Activated T-cell treated with anti-CD3 and anti-CD28 coated beads, Interleukin-2, amount 50 U/mL, for 48 hours (primary cell): Measurements from ENCODE around the gene CCIN.
"Not testable (repeated sequence)": the region's sequence is repeated elsewhere in the genome, so short reads cannot be mapped to it uniquely, and the experiment has no call there.

Experiments used
- DNase-seq, 2 experiments: peaks; one replicate each; pipeline ENCODE4 v3.0.0-alpha.2; 2020

Gene CCIN

GRCh38 chr9:36169166-36169565, at the start of gene CCIN:
Gene CCIN, plus strand, starts transcription at chr9:36169388. Its CDS starts 115 bp downstream, at chr9:36169503.
- no peak for DNase-seq

GRCh38 chr9:36119476-36119875, 49.7 kb upstream of the CCIN start:
- no peak for DNase-seq

- DNase-seq: no peak
Observed at GRCh38 chr9:36120705-36121104, 48.5 kb upstream of the CCIN start.

GRCh38 chr9:36121971-36122370, 47.2 kb upstream of the CCIN start:
- no peak for DNase-seq

DNA sequence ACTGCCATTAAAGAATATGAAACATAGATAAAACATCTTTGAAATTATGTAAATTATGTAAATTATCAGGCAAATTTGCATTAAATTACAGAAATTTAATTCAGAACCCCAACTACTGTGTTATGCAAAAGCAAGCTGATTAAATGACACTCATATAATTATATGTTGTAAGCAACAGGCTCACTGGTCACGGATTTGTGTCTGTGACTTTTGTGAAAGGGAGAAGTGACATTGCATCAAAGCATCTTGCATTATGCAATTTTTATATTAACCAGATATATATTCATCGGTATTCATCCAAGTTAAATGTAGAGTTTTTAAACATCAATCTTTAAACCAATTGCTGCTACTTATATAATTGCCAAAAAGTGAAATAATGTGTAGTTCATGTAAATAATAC, 45.7 kb upstream of the CCIN start:
- DNase-seq: no peak

- DNase-seq: no peak
Observed at GRCh38 chr9:36125062-36125855, 43.9 kb upstream of the CCIN start.

DNA sequence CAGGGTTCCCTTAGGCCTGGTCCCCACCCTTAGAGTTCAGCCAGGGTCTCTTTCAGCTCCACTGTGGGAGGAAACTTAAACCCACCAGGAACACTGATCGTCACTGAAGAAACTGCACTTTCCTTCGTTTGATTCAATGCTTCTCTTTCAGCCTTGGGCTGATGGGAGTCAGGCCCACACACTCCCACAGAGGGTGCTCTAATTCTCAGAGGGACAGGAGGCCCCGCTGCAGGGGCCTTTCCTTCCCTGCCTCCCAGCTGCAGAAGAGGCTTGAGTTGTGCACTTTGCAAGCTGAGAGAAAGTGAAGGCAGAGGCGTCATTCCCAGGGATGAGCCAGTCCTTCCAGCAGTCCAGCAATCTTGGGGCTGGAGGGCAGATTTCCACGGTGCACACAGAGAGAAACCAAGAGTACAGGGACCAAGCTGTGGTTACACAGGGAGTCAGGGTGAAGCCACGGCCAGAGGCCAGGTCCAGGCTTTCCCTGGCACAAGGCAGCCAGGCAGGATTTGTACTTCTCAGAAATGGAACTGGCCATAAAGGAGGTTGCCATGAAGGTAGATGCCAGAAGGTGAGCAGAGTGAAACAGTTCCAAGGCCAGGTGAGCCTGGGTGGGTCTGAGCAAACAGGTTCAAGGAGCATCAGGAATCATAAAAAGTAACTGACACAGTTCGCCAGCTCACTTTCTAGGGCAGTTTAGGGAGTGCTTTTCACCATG, 43.0 kb upstream of the CCIN start:
- no peak for DNase-seq

GRCh38 chr9:36127652-36128244, 41.4 kb upstream of the CCIN start:
- DNase-seq: no peak

- DNase-seq: no peak
Observed at GRCh38 chr9:36128349-36128748, 40.8 kb upstream of the CCIN start.

- DNase-seq: no peak
Observed at GRCh38 chr9:36129139-36129538, 40.0 kb upstream of the CCIN start.

- not testable (repeated sequence) for DNase-seq
Observed at GRCh38 chr9:36131666-36132065, 37.5 kb upstream of the CCIN start.

GRCh38 chr9:36132086-36132485, 37.1 kb upstream of the CCIN start:
- no peak for DNase-seq

- no peak for DNase-seq
Observed at GRCh38 chr9:36134761-36135505, 34.3 kb upstream of the CCIN start.

DNA sequence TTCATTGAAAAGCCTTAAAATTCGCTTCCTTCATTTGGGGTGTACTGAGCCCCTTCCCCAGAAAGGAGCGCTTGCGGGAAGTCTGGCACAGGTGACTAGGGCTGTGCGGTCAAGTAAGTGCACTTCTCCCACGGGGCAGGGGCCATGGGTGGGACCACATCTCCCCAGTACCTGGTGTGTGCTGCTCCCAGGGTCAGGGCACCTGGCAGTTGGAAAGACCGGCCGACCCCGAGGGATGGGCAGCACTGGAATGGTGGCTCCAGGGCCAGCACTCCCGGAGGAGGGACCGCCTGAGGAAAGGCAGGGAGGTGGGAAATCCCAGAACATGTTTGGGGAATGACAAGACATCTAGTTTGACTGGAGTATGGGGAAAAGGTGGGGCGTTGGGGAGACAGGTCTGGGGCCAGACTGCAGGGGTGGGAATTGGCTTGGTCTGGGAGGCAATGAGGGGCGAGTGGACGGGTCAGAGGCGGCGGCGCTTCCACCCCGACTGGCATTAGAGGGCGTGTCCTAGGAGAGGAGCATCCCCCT, 33.4 kb upstream of the CCIN start:
- DNase-seq: no peak

DNA sequence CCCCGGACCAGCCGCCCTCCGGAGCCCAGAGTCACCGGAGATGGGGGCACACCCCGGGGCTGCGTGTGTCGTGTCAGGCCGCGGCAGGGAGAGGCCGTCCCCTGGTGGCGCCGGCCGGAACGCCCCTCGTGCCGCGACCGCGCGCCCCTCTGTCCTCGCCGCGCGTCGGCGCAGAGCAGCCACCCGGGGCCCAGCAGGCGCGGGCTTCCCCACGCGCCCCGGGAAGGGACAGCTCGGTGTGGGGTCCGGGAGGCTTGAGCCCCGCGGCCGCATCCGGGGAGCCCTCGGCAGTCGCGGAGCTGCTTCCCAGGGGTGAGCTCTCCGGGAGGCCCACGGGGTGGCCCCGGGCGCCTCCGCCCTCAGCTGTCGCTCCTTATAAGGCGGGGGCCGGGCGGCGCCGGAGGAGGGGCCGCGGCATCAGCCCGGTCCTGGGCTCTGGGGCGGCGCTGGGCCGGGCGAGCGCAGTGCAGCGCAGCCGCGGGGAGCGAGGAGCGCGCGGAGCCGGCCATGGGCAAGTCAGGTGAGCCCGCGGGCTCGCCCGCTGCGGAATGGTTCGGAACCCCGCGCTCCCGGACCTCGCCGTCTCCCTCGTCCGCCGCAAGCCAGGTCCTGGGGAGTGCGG, 32.8 kb upstream of the CCIN start, which contains the start of gene GLIPR2:
Gene GLIPR2, plus strand, starts transcription at position 462 of the 622 bp plus-strand sequence. Its CDS starts 46 bp downstream, at position 508.
- peak; percentile 82 to 88 for DNase-seq

- DNase-seq: no peak
Observed at GRCh38 chr9:36136894-36137391, 32.2 kb upstream of the CCIN start.

- DNase-seq: no peak
Observed at GRCh38 chr9:36137392-36138004, 31.7 kb upstream of the CCIN start.

GRCh38 chr9:36138496-36138895, 30.7 kb upstream of the CCIN start:
- no peak for DNase-seq

GRCh38 chr9:36138901-36139300, 30.3 kb upstream of the CCIN start:
- no peak for DNase-seq

DNA sequence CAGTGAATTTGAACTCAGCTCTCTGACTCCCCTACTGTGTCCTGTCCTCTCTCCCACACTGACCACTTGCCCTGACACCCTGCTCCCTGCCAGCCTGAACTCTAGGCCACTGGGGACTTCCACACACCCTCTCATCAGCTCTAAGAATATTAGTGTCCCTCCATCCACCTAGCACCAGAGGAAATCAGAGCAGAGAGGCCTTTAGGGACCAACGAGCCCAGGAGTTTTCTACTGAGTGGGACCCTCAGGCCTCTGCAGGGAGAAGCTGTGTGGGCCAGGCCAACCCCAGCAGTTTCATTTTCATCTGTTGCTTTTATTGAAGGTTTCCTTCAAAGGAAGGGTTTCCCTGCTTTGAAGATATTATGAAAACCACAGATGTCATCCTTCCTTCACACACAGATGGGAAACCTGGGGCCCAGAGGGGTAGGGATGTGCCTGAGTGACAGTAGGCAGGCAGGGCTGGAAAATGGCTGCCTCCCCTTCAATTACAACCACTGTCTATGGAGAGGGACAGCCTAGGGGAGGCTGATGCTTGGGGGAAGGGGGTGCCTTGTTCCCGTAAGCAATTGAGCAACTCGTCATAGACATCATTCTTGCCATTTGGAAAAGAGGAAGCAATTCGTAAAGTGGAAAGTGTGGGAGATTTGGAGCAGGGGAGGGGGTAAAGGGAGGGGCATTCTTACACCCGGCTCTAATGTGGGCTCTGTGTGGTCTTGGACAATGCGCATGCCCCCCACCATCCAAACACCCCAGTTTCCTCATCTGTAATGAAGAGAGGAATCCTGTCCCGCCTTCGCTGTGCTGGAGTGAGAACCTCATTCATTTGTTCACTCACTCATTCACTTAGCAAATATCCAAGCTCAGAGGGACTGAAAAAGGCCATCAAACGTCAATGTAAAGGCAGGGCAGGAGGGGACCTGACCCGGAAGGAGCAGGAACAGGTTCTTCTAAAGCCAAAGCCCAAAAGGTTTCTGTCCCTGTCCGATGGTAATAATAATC, 28.8 kb upstream of the CCIN start:
- DNase-seq: no peak
